ENCODE results near the gene MMAA. TPM values are rescaled to one million over a fixed set of nuclear protein-coding genes. Genes with fewer than 3 reads are reported as not detected.
"Not testable (repeated sequence)": the region's sequence is repeated elsewhere in the genome, so short reads cannot be mapped to it uniquely, and the experiment has no call there.

The MMAA gene
- 15.9 and 16.0 TPM in 2 replicates for total RNA-seq

- Mint-ChIP-seq H3K9me3 (peaks cover 8% of the 10 kb centered on the region), H3K4me1 (ENCODE audit: low read depth) (peaks cover 49% of the 10 kb centered on the region), H3K27me3 (ENCODE audit: low read depth) (no peaks in the 10 kb centered on the region), H3K36me3 (ENCODE audit: low read depth) (peaks cover 28% of the 10 kb centered on the region), H3K4me3 (ENCODE audit: low read depth) (peak within 1 kb of the TSS; percentile 94), H3K27ac (peak within 1 kb of the TSS; percentile 99)
- peak; percentile 93 for DNase-seq (ENCODE audit: low spot score)
- intact Hi-C loops (cut with micrococcal nuclease): loop anchor here (1.0 to 5.0 kb wide), 14 partner anchors 114 to 1447 kb away; partner anchors contain the start of genes ABCE1, ANAPC10, LSM6 and OTUD4
Measured at GRCh38 chr4:145618932-145619638, at the start of gene MMAA. Gene MMAA, plus strand, starts transcription at chr4:145619385. Its CDS starts 19,755 bp downstream, at chr4:145639140.

GRCh38 chr4:145574546-145574945 lies 44.6 kb upstream of the MMAA start:
- H3K9me3 Mint-ChIP-seq; H3K27ac Mint-ChIP-seq; H3K36me3 Mint-ChIP-seq (ENCODE audit: low read depth); H3K4me3 Mint-ChIP-seq (ENCODE audit: low read depth); H3K4me1 Mint-ChIP-seq (ENCODE audit: low read depth); intact Hi-C loops (cut with micrococcal nuclease); DNase-seq (ENCODE audit: low spot score): not testable (repeated sequence)
- peaks cover 14% of the 10 kb centered on the region for H3K27me3 Mint-ChIP-seq (ENCODE audit: low read depth)

- H3K36me3 Mint-ChIP-seq (ENCODE audit: low read depth): no peaks in the 10 kb centered on the region
- H3K27me3 Mint-ChIP-seq (ENCODE audit: low read depth): peaks cover 12% of the 10 kb centered on the region
- DNase-seq (ENCODE audit: low spot score): no peak
- H3K9me3 Mint-ChIP-seq: no peaks in the 10 kb centered on the region
- H3K4me3 Mint-ChIP-seq (ENCODE audit: low read depth): no peak overlapping the region
- H3K4me1 Mint-ChIP-seq (ENCODE audit: low read depth): no peaks in the 10 kb centered on the region
- intact Hi-C loops (cut with micrococcal nuclease): no loop called here
- H3K27ac Mint-ChIP-seq: no peak overlapping the region
Measured at GRCh38 chr4:145580906-145581305, 38.3 kb upstream of the MMAA start.

- DNase-seq (ENCODE audit: low spot score): no peak
- intact Hi-C loops (cut with micrococcal nuclease): no loop called here
- no peaks in the 10 kb centered on the region for H3K9me3 Mint-ChIP-seq
- peaks cover 13% of the 10 kb centered on the region for H3K27me3 Mint-ChIP-seq (ENCODE audit: low read depth)
- H3K27ac Mint-ChIP-seq: no peak overlapping the region
- H3K4me1 Mint-ChIP-seq (ENCODE audit: low read depth): no peaks in the 10 kb centered on the region
- H3K36me3 Mint-ChIP-seq (ENCODE audit: low read depth): no peaks in the 10 kb centered on the region
- H3K4me3 Mint-ChIP-seq (ENCODE audit: low read depth): no peak overlapping the region
Measured at GRCh38 chr4:145583191-145584055, 35.8 kb upstream of the MMAA start.

- no peaks in the 10 kb centered on the region for H3K4me1 Mint-ChIP-seq (ENCODE audit: low read depth)
- intact Hi-C loops (cut with micrococcal nuclease): no loop called here
Measured at GRCh38 chr4:145587088-145587754, 32.0 kb upstream of the MMAA start.

GRCh38 chr4:145589381-145589780 lies 29.8 kb upstream of the MMAA start:
- H3K27ac Mint-ChIP-seq; H3K9me3 Mint-ChIP-seq; DNase-seq (ENCODE audit: low spot score); H3K4me3 Mint-ChIP-seq (ENCODE audit: low read depth); intact Hi-C loops (cut with micrococcal nuclease); H3K36me3 Mint-ChIP-seq (ENCODE audit: low read depth); H3K4me1 Mint-ChIP-seq (ENCODE audit: low read depth): not testable (repeated sequence)
- H3K27me3 Mint-ChIP-seq (ENCODE audit: low read depth): peaks cover 11% of the 10 kb centered on the region

More at GRCh38 chr4:145587088-145587754, 32.0 kb upstream of the MMAA start:
- Mint-ChIP-seq H3K27ac (no peak overlapping the region), H3K9me3 (no peaks in the 10 kb centered on the region), H3K27me3 (ENCODE audit: low read depth) (peaks cover 11% of the 10 kb centered on the region), H3K36me3 (ENCODE audit: low read depth) (no peaks in the 10 kb centered on the region), H3K4me3 (ENCODE audit: low read depth) (no peak overlapping the region)
- DNase-seq (ENCODE audit: low spot score): no peak

- Mint-ChIP-seq H3K27me3 (ENCODE audit: low read depth) (peaks cover 13% of the 10 kb centered on the region), H3K4me3 (ENCODE audit: low read depth) (no peak overlapping the region), H3K27ac (no peak overlapping the region), H3K9me3 (no peaks in the 10 kb centered on the region), H3K36me3 (ENCODE audit: low read depth) (no peaks in the 10 kb centered on the region), H3K4me1 (ENCODE audit: low read depth) (no peaks in the 10 kb centered on the region)
- DNase-seq (ENCODE audit: low spot score): no peak
- intact Hi-C loops (cut with micrococcal nuclease): no loop called here
Measured at GRCh38 chr4:145589916-145590702, 29.1 kb upstream of the MMAA start.

GRCh38 chr4:145602129-145602760 lies 16.9 kb upstream of the MMAA start:
- intact Hi-C loops (cut with micrococcal nuclease): no loop called here
- no peak for DNase-seq (ENCODE audit: low spot score)
- peaks cover 37% of the 10 kb centered on the region for H3K27me3 Mint-ChIP-seq (ENCODE audit: low read depth)
- no peak overlapping the region for H3K4me3 Mint-ChIP-seq (ENCODE audit: low read depth)
- H3K9me3 Mint-ChIP-seq: peaks cover 13% of the 10 kb centered on the region
- no peaks in the 10 kb centered on the region for H3K36me3 Mint-ChIP-seq (ENCODE audit: low read depth)
- H3K4me1 Mint-ChIP-seq (ENCODE audit: low read depth): no peaks in the 10 kb centered on the region
- H3K27ac Mint-ChIP-seq: no peak overlapping the region

GRCh38 chr4:145605941-145606340 lies 13.2 kb upstream of the MMAA start:
- H3K9me3 Mint-ChIP-seq: peaks cover 10% of the 10 kb centered on the region

GRCh38 chr4:145609481-145610427 lies 9.4 kb upstream of the MMAA start:
- Mint-ChIP-seq H3K4me1 (ENCODE audit: low read depth) (peaks cover 14% of the 10 kb centered on the region), H3K27ac (no peak overlapping the region), H3K9me3 (peaks cover 10% of the 10 kb centered on the region), H3K27me3 (ENCODE audit: low read depth) (peaks cover 7% of the 10 kb centered on the region), H3K36me3 (ENCODE audit: low read depth) (no peaks in the 10 kb centered on the region), H3K4me3 (ENCODE audit: low read depth) (no peak overlapping the region)
- peak; percentile 44 for DNase-seq (ENCODE audit: low spot score)
- intact Hi-C loops (cut with micrococcal nuclease): loop anchor here (1.0 to 5.0 kb wide), 2 partner anchors 52 to 375 kb away; no protein-coding TSS in a partner anchor

More at GRCh38 chr4:145605941-145606340, 13.2 kb upstream of the MMAA start:
- Mint-ChIP-seq H3K4me3 (ENCODE audit: low read depth) (no peak overlapping the region), H3K27ac (no peak overlapping the region), H3K27me3 (ENCODE audit: low read depth) (peaks cover 25% of the 10 kb centered on the region), H3K36me3 (ENCODE audit: low read depth) (no peaks in the 10 kb centered on the region), H3K4me1 (ENCODE audit: low read depth) (peaks cover 3% of the 10 kb centered on the region)
- DNase-seq (ENCODE audit: low spot score): no peak
- intact Hi-C loops (cut with micrococcal nuclease): loop anchor here (5.0 kb wide), 1 partner anchor 49 kb away; no protein-coding TSS in a partner anchor
